ENCODE measurements around the gene RBBP8NL. TPM values are rescaled to one million over a fixed set of nuclear protein-coding genes. Genes with fewer than 3 reads are reported as not detected.
"Not testable (repeated sequence)": the region's sequence is repeated elsewhere in the genome, so short reads cannot be mapped to it uniquely, and the experiment has no call there.

The RBBP8NL gene
- total RNA-seq, 1 donor from 2014 or later = not detected

- Mint-ChIP-seq H3K4me3 (ENCODE audit: unreplicated experiment) (no peak overlapping the region), H3K9me3 (ENCODE audit: unreplicated experiment) (no peaks in the 10 kb centered on the region), H3K4me1 (ENCODE audit: unreplicated experiment) (peaks cover 50% of the 10 kb centered on the region), H3K27me3 (ENCODE audit: unreplicated experiment) (no peaks in the 10 kb centered on the region), H3K27ac (ENCODE audit: unreplicated experiment) (peak overlapping the region; percentile 54), H3K36me3 (ENCODE audit: unreplicated experiment) (no peaks in the 10 kb centered on the region)
- DNase-seq (ENCODE audit: extremely low spot score, unreplicated experiment) = no peak
- TF ChIP-seq, protein P1, sequence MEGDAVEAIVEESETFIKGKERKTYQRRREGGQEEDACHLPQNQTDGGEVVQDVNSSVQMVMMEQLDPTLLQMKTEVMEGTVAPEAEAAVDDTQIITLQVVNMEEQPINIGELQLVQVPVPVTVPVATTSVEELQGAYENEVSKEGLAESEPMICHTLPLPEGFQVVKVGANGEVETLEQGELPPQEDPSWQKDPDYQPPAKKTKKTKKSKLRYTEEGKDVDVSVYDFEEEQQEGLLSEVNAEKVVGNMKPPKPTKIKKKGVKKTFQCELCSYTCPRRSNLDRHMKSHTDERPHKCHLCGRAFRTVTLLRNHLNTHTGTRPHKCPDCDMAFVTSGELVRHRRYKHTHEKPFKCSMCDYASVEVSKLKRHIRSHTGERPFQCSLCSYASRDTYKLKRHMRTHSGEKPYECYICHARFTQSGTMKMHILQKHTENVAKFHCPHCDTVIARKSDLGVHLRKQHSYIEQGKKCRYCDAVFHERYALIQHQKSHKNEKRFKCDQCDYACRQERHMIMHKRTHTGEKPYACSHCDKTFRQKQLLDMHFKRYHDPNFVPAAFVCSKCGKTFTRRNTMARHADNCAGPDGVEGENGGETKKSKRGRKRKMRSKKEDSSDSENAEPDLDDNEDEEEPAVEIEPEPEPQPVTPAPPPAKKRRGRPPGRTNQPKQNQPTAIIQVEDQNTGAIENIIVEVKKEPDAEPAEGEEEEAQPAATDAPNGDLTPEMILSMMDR (IDR thresholded peaks at IDR 0.05) = no peak
These were observed 52.8 kb downstream of the RBBP8NL start for GRCh38 chr20:62374331-62375152.

GRCh38 chr20:62373631-62374179 is 53.6 kb downstream of the RBBP8NL start:
- DNase-seq (ENCODE audit: extremely low spot score, unreplicated experiment); H3K9me3 Mint-ChIP-seq (ENCODE audit: unreplicated experiment); H3K27ac Mint-ChIP-seq (ENCODE audit: unreplicated experiment); H3K36me3 Mint-ChIP-seq (ENCODE audit: unreplicated experiment); H3K4me3 Mint-ChIP-seq (ENCODE audit: unreplicated experiment); H3K27me3 Mint-ChIP-seq (ENCODE audit: unreplicated experiment): not testable (repeated sequence)
- peaks cover 57% of the 10 kb centered on the region for H3K4me1 Mint-ChIP-seq (ENCODE audit: unreplicated experiment)

- Mint-ChIP-seq H3K9me3 (ENCODE audit: unreplicated experiment) (no peaks in the 10 kb centered on the region), H3K4me3 (ENCODE audit: unreplicated experiment) (no peak overlapping the region), H3K4me1 (ENCODE audit: unreplicated experiment) (peaks cover 61% of the 10 kb centered on the region)
These were observed 55.0 kb downstream of the RBBP8NL start for GRCh38 chr20:62372042-62372993.

DNA sequence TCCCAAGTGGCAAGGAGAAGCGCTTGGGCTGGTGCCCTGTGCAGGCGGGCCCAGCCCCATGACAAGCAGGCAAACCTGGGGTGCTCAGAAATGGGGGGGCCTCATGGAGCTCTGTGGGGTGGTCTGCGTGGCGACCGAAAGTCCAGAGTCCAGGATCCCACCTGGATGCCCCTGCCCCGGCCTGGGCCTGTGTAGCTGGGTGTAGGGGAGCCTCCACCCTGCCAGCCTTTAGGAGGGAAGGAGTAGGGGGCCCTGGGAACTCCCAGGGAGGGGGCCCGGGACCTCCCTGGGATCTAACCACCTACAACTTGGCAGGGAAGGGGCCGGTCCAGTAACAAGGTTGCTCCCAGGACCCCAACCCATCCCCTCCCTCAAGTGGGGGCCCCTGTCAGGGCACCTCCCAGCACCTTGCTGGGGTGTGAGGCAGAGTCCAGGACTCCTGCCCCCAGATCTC is 55.7 kb downstream of the RBBP8NL start:
- Mint-ChIP-seq H3K27ac (ENCODE audit: unreplicated experiment) (no peak overlapping the region), H3K4me1 (ENCODE audit: unreplicated experiment) (peaks cover 54% of the 10 kb centered on the region), H3K9me3 (ENCODE audit: unreplicated experiment) (no peaks in the 10 kb centered on the region), H3K4me3 (ENCODE audit: unreplicated experiment) (no peak overlapping the region), H3K36me3 (ENCODE audit: unreplicated experiment) (no peaks in the 10 kb centered on the region), H3K27me3 (ENCODE audit: unreplicated experiment) (no peaks in the 10 kb centered on the region)
- TF ChIP-seq, protein P1 (IDR thresholded peaks at IDR 0.05) = no peak
- DNase-seq (ENCODE audit: extremely low spot score, unreplicated experiment) = no peak

More at GRCh38 chr20:62372042-62372993, 55.0 kb downstream of the RBBP8NL start:
- no peak for DNase-seq (ENCODE audit: extremely low spot score, unreplicated experiment)
- H3K36me3 Mint-ChIP-seq (ENCODE audit: unreplicated experiment) = no peaks in the 10 kb centered on the region
- H3K27ac Mint-ChIP-seq (ENCODE audit: unreplicated experiment) = no peak overlapping the region
- H3K27me3 Mint-ChIP-seq (ENCODE audit: unreplicated experiment) = no peaks in the 10 kb centered on the region
- TF ChIP-seq, protein P1 (IDR thresholded peaks at IDR 0.05) = no peak

- Mint-ChIP-seq H3K36me3 (ENCODE audit: unreplicated experiment) (no peaks in the 10 kb centered on the region), H3K4me1 (ENCODE audit: unreplicated experiment) (peaks cover 51% of the 10 kb centered on the region), H3K9me3 (ENCODE audit: unreplicated experiment) (no peaks in the 10 kb centered on the region), H3K27ac (ENCODE audit: unreplicated experiment) (no peak overlapping the region), H3K4me3 (ENCODE audit: unreplicated experiment) (no peak overlapping the region), H3K27me3 (ENCODE audit: unreplicated experiment) (no peaks in the 10 kb centered on the region)
- TF ChIP-seq, protein P1 (IDR thresholded peaks at IDR 0.05) = no peak
- DNase-seq (ENCODE audit: extremely low spot score, unreplicated experiment) = no peak
These were observed 56.3 kb downstream of the RBBP8NL start for GRCh38 chr20:62370807-62371587.
